GM23248 (cell line): Measurements from ENCODE around the gene CLCA1. TPM values are rescaled to one million over a fixed set of nuclear protein-coding genes. Genes with fewer than 3 reads are reported as not detected.

Experiments
- DNase-seq: peaks from one replicate; pipeline ENCODE4 v3.0.0-alpha.2; 2015
- H2AFZ ChIP-seq: fragments of 200-600 bp; sonication (generic); 2 replicates; pipeline ENCODE4 v1.6.1; 2016; ENCODE audit warnings: antibody characterized with exemption
- H3F3A ChIP-seq: fragments of 200-600 bp; sonication (generic); 2 replicates; pipeline ENCODE4 v1.6.1; 2016; ENCODE audit warnings: mild to moderate bottlenecking, antibody characterized with exemption, mixed run types; ENCODE audit not compliant: insufficient read depth
- H3K27ac ChIP-seq: fragments of 200-600 bp; sonication (generic); 2 replicates; pipeline ENCODE4 v1.5.1; 2016; ENCODE audit warnings: mild to moderate bottlenecking
- H3K27me3 ChIP-seq: fragments of 200-600 bp; sonication (generic); replicated peaks from 2 replicates; pipeline ENCODE4 v1.6.1; 2016; ENCODE audit warnings: mild to moderate bottlenecking; ENCODE audit not compliant: insufficient read depth
- H3K36me3 ChIP-seq: fragments of 200-600 bp; sonication (generic); 2 replicates; pipeline ENCODE4 v1.6.1; 2016; ENCODE audit warnings: low read depth, mild to moderate bottlenecking
- H3K4me1 ChIP-seq: fragments of 200-600 bp; sonication (generic); 2 replicates; pipeline ENCODE4 v1.6.1; 2016; ENCODE audit warnings: mild to moderate bottlenecking; ENCODE audit not compliant: insufficient read depth
- H3K4me2 ChIP-seq: fragments of 200-600 bp; sonication (generic); one replicate; pipeline ENCODE4 v1.6.1; 2016; ENCODE audit warnings: mild to moderate bottlenecking; ENCODE audit not compliant: unreplicated experiment
- H3K4me3 ChIP-seq: fragments of 200-600 bp; sonication (generic); 2 replicates; pipeline ENCODE4 v1.5.1; 2016; ENCODE audit warnings: mild to moderate bottlenecking
- H3K79me2 ChIP-seq: fragments of 200-600 bp; sonication (generic); 2 replicates; pipeline ENCODE4 v1.6.1; 2016; ENCODE audit warnings: mild to moderate bottlenecking; ENCODE audit not compliant: insufficient read depth
- H3K9ac ChIP-seq: fragments of 200-600 bp; sonication (generic); 2 replicates; pipeline ENCODE4 v1.6.1; 2016; ENCODE audit warnings: mild to moderate bottlenecking
- H3K9me2 ChIP-seq: fragments of 200-600 bp; sonication (generic); 2 replicates; pipeline ENCODE4 v1.6.1; 2016; ENCODE audit warnings: mixed run types, mild to moderate bottlenecking, moderate library complexity; ENCODE audit not compliant: insufficient read depth
- H3K9me3 ChIP-seq: fragments of 200-600 bp; sonication (generic); one replicate; pipeline ENCODE4 v1.6.1; 2017; ENCODE audit warnings: low read depth
- H4K20me1 ChIP-seq: fragments of 200-600 bp; sonication (generic); 2 replicates; pipeline ENCODE4 v1.6.0; 2016; ENCODE audit not compliant: insufficient read depth
- EZH2 ChIP-seq: fragments of 200-600 bp; sonication (generic); IDR thresholded peaks from 2 replicates; pipeline ENCODE4 v1.6.1; 2018; ENCODE audit warnings: antibody characterized with exemption, mild to moderate bottlenecking; ENCODE audit not compliant: insufficient read depth, poor library complexity, severe bottlenecking
- EZH2phosphoT487 ChIP-seq: fragments of 200-600 bp; sonication (generic); IDR thresholded peaks from 2 replicates; pipeline ENCODE4 v1.6.1; 2018; ENCODE audit warnings: antibody characterized with exemption, moderate library complexity, mild to moderate bottlenecking, low read depth; ENCODE audit not compliant: insufficient read depth
- WGBS, 2 experiments: methylation state at CpG; one replicate each; pipeline ENCODE4 v1.1.6; 2015 to 2017; ENCODE audit warnings: low lambda C conversion rate in 2 of 2, low coverage in 1 of 2; ENCODE audit errors: missing lambda C conversion rate in 2 of 2; 5-methylcytosine and 5-hydroxymethylcytosine counted together
- in situ Hi-C: fragments of 300-500 bp; cut with MboI; formaldehyde crosslinking; loops from 2 replicates; pipeline ENCODE4 v1.15.0; 2020
- polyA plus RNA-seq: library from polyadenylated mRNA; unstranded; fragments of >200 nt; fragmentation: Nextera tagmentation; extraction: Ambion mirVana; gene quantifications from 2 replicates; pipeline ENCODE4 v1.2.1, GENCODE V29; 2016
- total RNA-seq: library from RNA; depleted of rRNA; stranded (reverse); fragments of >200 nt; shearing (Covaris generic); gene quantifications from 2 replicates; pipeline ENCODE4 v1.2.3, GENCODE V29; 2014

Gene CLCA1
- total and polyA plus RNA-seq, 2 experiments from 2014 or later, result not detected

GRCh38 chr1:86504137-86504479, 35.4 kb downstream of the CLCA1 start:
- no peak overlapping the region for H3K4me2 ChIP-seq
- no peak overlapping the region for H3K4me3 ChIP-seq
- no peak overlapping the region for H3K9ac ChIP-seq
- no peak for DNase-seq
- H3K79me2 ChIP-seq, result no peaks in the 10 kb centered on the region
- H3K36me3 ChIP-seq, result no peaks in the 10 kb centered on the region
- 76 to 77% methylated on average over 9 of the region's 9 CpGs for WGBS, 2 experiments
- in situ Hi-C loops, result loop anchor here (10.0 to 25.0 kb wide), 2 partner anchors 119 to 583 kb away; no protein-coding TSS in a partner anchor
- no peaks in the 10 kb centered on the region for H3K27me3 ChIP-seq
- H3K4me1 ChIP-seq, result peaks cover 19% of the 10 kb centered on the region
- no peak for TF ChIP-seq EZH2
- no peak for TF ChIP-seq EZH2phosphoT487
- no peak overlapping the region for H3K27ac ChIP-seq
- H3K9me3 ChIP-seq, result no peaks in the 10 kb centered on the region
- no peak overlapping the region for H2AFZ ChIP-seq
- no peaks in the 10 kb centered on the region for H4K20me1 ChIP-seq
- H3F3A ChIP-seq, result peaks cover 23% of the 10 kb centered on the region
- H3K9me2 ChIP-seq, result no peaks in the 10 kb centered on the region

GRCh38 chr1:86504895-86505563, 36.3 kb downstream of the CLCA1 start:
- Histone ChIP-seq H3K9me3 (no peaks in the 10 kb centered on the region), H3K4me3 (0 out of 2 replicates have a peak overlapping the region, but pooled peaks have one; percentile 14), H4K20me1 (no peaks in the 10 kb centered on the region), H3F3A (peaks cover 23% of the 10 kb centered on the region), H3K9ac (0 out of 2 replicates have a peak overlapping the region, but pooled peaks have one; percentile 20), H3K9me2 (no peaks in the 10 kb centered on the region), H3K4me1 (peaks cover 19% of the 10 kb centered on the region), H3K79me2 (no peaks in the 10 kb centered on the region), H3K36me3 (no peaks in the 10 kb centered on the region), H3K27me3 (no peaks in the 10 kb centered on the region), H3K4me2 (peak overlapping the region; percentile 43), H2AFZ (peak overlapping the region; percentile 42), H3K27ac (peak overlapping the region; percentile 30)
- in situ Hi-C loops, result loop anchor here (10.0 to 25.0 kb wide), 2 partner anchors 120 to 582 kb away; no protein-coding TSS in a partner anchor
- peak; percentile 81 for DNase-seq
- TF ChIP-seq EZH2 (no peak), EZH2phosphoT487 (no peak)
- 21% methylated on average over 9 of the region's 9 CpGs for WGBS, 2 experiments

GRCh38 chr1:86505564-86505902, 36.8 kb downstream of the CLCA1 start:
- WGBS, 2 experiments, result 5 to 8% methylated on average over 4 of the region's 4 CpGs
- TF ChIP-seq EZH2phosphoT487 (no peak), EZH2 (no peak)
- peak overlapping the region; percentile 43 for H3K4me2 ChIP-seq

GRCh38 chr1:86507935-86508582, 39.3 kb downstream of the CLCA1 start:
- H3K79me2 ChIP-seq, result no peaks in the 10 kb centered on the region

More at GRCh38 chr1:86505564-86505902, 36.8 kb downstream of the CLCA1 start:
- H2AFZ ChIP-seq, result peak overlapping the region; percentile 42
- H3K9me2 ChIP-seq, result no peaks in the 10 kb centered on the region
- in situ Hi-C loops, result loop anchor here (10.0 to 25.0 kb wide), 2 partner anchors 121 to 582 kb away; no protein-coding TSS in a partner anchor
- H3K9me3 ChIP-seq, result no peaks in the 10 kb centered on the region
- H3K79me2 ChIP-seq, result no peaks in the 10 kb centered on the region
- H3K36me3 ChIP-seq, result no peaks in the 10 kb centered on the region
- no peaks in the 10 kb centered on the region for H3K27me3 ChIP-seq
- H3K9ac ChIP-seq, result 0 out of 2 replicates have a peak overlapping the region, but pooled peaks have one; percentile 20
- no peaks in the 10 kb centered on the region for H4K20me1 ChIP-seq
- peak overlapping the region; percentile 30 for H3K27ac ChIP-seq
- H3F3A ChIP-seq, result peaks cover 19% of the 10 kb centered on the region
- peak; percentile 42 for DNase-seq
- H3K4me3 ChIP-seq, result 0 out of 2 replicates have a peak overlapping the region, but pooled peaks have one; percentile 14
- H3K4me1 ChIP-seq, result peaks cover 19% of the 10 kb centered on the region

More at GRCh38 chr1:86507935-86508582, 39.3 kb downstream of the CLCA1 start:
- H3F3A ChIP-seq, result peaks cover 14% of the 10 kb centered on the region; the same call in 1 of the 2 replicates
- in situ Hi-C loops, result loop anchor here (10.0 to 25.0 kb wide), 2 partner anchors 123 to 579 kb away; no protein-coding TSS in a partner anchor
- H3K36me3 ChIP-seq, result no peaks in the 10 kb centered on the region
- H3K4me2 ChIP-seq, result peak overlapping the region; percentile 41
- H3K9me3 ChIP-seq, result no peaks in the 10 kb centered on the region
- DNase-seq, result peak; percentile 69
- H3K27me3 ChIP-seq, result no peaks in the 10 kb centered on the region
- H3K4me1 ChIP-seq, result peaks cover 19% of the 10 kb centered on the region
- H4K20me1 ChIP-seq, result no peaks in the 10 kb centered on the region
- no peak for TF ChIP-seq EZH2phosphoT487
- H2AFZ ChIP-seq, result peak overlapping the region; percentile 80
- H3K9ac ChIP-seq, result no peak overlapping the region
- 24% methylated on average over 13 of the region's 13 CpGs for WGBS, 2 experiments
- peak overlapping the region; percentile 41 for H3K4me3 ChIP-seq
- H3K27ac ChIP-seq, result no peak overlapping the region
- no peaks in the 10 kb centered on the region for H3K9me2 ChIP-seq
